SKM-1 (cell line): ENCODE data around the gene BCL11A.

Source experiments
- DNase-seq: peaks from one replicate; lab custom pipeline; 2025; ENCODE audit not compliant: unreplicated experiment; lab: John Stamatoyannopoulos, UW

Gene BCL11A

DNA sequence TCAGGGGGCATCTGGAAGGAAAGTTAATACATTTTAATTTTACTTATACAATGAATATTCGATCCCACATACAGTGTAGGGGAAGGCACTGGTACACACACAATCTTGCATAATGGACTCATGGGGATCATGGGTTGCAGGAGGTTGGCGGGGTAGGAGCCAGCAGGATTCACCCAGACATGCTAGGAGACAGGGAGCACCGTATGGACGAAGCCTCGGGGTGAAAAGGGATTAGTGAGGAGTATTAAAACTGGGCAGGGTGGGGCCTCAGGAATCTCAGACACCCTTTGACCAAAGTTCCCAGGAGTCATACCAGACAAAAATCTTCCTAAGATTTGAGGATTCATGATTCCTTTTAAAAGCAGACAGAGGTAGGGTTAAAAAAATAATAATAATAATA, 140.8 kb downstream of the BCL11A start:
- DNase-seq, result no peak

GRCh38 chr2:60412027-60412426, 141.4 kb downstream of the BCL11A start:
- no peak for DNase-seq

DNA sequence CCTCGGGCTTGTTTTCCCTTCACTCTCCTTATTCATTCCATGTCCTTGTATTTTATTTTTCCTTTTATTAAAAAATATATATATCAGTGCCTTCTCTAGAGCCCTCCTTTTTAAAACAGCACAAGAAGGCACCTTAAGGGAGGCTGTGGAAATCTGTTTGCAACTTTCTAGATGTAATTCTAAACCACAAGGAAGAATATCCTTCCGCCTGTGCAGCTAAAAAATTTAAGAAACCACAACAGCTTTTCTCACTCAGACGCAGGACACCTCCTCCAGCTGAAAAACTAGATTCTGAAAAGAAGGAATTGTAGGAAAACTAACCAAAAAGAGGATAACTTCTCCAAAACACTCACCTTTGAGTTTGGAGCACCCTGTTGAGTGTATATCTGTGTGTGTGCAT, 142.2 kb downstream of the BCL11A start:
- DNase-seq, result no peak

DNA sequence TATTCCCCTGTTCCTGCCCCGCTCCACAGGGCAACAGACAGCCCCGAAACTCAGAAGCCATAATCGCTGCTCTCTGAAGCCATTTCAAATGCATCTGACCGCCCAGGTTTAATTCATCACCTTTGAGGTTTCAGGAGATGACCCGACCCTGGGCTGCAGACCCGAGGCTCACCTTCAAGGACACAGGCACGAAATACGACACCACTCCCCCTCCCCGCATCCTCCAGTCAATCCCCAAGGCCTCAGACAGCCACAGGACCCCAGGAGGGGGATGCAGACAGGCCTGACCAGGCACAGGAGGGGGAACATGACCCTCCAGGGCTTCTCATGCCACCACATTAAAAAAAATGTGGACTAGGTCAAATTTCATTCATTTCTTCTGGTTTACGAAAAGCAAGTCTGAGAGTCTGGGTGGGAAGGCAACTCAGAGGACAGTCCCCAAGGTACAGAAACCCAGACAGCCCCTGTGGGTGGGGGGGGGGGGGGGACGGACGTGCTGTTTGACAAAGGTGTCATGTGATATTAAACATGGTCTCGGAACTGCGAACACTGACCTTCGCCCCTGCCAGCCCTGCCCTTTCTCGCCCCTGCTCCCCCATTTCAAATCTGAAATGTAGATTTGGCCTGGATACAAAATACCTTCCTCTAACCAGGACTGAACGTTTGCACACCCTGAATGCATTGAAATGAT, 142.9 kb downstream of the BCL11A start:
- DNase-seq, result no peak

GRCh38 chr2:60409531-60409871, 144.0 kb downstream of the BCL11A start:
- DNase-seq, result no peak

DNA sequence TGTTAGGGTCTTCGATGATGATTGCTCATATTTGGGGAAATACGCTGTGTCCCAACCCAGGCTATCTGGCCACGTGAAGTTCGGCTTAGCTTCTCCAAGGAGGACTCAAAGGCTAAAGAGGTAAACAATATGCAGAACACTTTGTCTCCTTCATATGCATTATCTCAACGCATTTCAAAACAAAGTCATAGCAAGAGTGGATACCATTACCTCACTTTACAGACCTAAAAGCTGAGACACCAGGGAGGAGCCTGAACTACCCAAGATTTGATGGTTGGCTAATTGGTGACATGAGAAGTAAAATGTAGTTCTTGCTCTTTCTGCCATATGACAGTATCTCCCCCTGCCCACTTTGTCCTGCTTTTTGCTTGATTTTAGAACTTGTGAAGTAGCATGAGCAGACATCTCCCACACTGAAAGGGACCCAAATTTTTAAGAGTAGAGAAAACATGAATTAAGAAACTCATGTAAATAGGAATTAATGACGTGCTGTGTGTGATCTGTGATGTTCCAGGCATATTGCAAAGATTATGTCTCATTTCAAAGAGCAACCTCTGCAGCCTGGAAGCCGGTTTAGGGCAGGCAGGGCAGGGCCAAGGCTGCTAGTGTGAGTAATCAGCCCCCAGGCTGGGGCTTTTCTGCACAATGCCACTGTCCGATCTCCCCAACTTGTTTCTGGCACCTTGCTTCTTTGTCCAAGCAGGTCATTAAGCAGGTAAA, 144.5 kb downstream of the BCL11A start:
- DNase-seq, result no peak

DNA sequence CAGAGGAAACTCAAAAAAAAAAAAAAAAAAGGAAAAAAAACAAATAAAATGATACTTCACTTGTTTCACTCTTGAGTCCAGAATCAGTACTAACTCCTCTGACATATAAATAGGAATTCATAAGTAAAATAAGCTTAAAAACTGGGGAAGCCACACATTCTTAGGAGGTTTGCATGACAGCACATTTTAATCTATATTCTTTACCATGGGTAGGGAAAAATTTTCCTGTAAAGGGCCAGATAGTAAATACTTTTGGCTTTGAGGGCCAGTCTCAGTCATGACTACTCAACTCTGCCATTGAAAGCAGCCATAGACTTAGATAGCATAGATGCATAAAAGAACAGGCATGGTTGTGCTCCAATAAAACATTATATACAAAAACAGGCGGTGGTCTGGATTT, 145.2 kb downstream of the BCL11A start:
- no peak for DNase-seq

- no peak for DNase-seq
Observed at GRCh38 chr2:60407398-60407797, 146.1 kb downstream of the BCL11A start.

- no peak for DNase-seq
Observed at GRCh38 chr2:60406192-60406591, 147.3 kb downstream of the BCL11A start.

DNA sequence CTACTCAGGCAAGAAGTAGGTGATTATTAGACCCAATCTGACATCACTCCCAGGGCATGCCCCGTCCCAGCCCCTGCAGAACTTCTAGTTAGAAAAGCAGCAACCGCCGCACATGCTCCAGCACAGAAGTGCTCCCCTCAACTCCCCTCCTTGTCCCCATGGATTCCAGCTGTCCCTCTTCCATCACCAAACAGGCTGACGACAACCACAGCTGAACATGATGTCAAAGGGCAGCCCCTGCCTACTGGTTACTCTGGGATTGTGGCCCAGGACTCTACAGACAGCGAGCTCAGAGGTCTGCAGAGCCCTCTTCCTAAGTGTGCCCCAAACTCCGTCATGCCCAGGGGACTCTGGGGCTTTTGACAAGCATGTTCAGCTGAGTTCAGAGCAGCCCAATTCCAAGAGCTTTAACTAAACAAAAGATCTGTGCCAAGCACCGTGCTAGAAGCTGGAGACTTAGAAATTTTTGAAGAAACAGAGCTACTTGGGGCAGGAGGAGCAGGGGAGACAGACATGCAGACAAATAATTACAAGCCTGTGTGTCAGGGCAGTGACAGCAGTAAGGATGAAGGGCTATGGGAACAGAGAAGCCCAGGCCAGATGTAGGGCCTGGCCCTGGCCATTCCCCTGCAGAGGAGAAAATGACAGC, 148.1 kb downstream of the BCL11A start:
- DNase-seq, result no peak
